GM20000 (cell line): ENCODE results near the gene RIC8A.

Source experiments
- DNase-seq: peaks from one replicate; pipeline ENCODE4 v3.0.0; 2012; ENCODE audit warnings: low spot score
- CTCF ChIP-seq: IDR thresholded peaks from 2 replicates; pipeline ENCODE4 v1.5.1; 2012; ENCODE audit warnings: mild to moderate bottlenecking, control low read depth; ENCODE audit errors: extremely low read depth, missing control alignments

Gene RIC8A

GRCh38 chr11:225734-226453 is 18.4 kb downstream of the RIC8A start:
- TF ChIP-seq CTCF: no peak
- DNase-seq: no peak

- TF ChIP-seq CTCF: no peak
- no peak for DNase-seq
These were observed 20.4 kb downstream of the RIC8A start for GRCh38 chr11:227824-228379.

GRCh38 chr11:230431-230830 is 22.9 kb downstream of the RIC8A start:
- no peak for TF ChIP-seq CTCF
- DNase-seq: no peak

- TF ChIP-seq CTCF: no peak
- DNase-seq: no peak
These were observed 25.5 kb downstream of the RIC8A start for GRCh38 chr11:232783-233565.

GRCh38 chr11:235180-235579 is 27.7 kb downstream of the RIC8A start:
- no peak for TF ChIP-seq CTCF
- no peak for DNase-seq

GRCh38 chr11:235609-235996 is 28.1 kb downstream of the RIC8A start:
- no peak for TF ChIP-seq CTCF
- DNase-seq: peak; percentile 63

- DNase-seq: peak; percentile 98
- no peak for TF ChIP-seq CTCF
These were observed 28.7 kb downstream of the RIC8A start, which contains the start of gene SIRT3 for GRCh38 chr11:235997-236773. SIRT3 (minus strand) TSS chr11:236342; CDS start chr11:236328, 14 bp downstream.
